HG03108 (cell line): Measurements from ENCODE around the gene SLC8A1.

Experiments
- ATAC-seq: cut with Tn5 transposase; IDR thresholded peaks from one replicate; pipeline ENCODE4 v1.9.1; 2021; ENCODE audit warnings: moderate library complexity; ENCODE audit not compliant: unreplicated experiment

SLC8A1 gene

DNA sequence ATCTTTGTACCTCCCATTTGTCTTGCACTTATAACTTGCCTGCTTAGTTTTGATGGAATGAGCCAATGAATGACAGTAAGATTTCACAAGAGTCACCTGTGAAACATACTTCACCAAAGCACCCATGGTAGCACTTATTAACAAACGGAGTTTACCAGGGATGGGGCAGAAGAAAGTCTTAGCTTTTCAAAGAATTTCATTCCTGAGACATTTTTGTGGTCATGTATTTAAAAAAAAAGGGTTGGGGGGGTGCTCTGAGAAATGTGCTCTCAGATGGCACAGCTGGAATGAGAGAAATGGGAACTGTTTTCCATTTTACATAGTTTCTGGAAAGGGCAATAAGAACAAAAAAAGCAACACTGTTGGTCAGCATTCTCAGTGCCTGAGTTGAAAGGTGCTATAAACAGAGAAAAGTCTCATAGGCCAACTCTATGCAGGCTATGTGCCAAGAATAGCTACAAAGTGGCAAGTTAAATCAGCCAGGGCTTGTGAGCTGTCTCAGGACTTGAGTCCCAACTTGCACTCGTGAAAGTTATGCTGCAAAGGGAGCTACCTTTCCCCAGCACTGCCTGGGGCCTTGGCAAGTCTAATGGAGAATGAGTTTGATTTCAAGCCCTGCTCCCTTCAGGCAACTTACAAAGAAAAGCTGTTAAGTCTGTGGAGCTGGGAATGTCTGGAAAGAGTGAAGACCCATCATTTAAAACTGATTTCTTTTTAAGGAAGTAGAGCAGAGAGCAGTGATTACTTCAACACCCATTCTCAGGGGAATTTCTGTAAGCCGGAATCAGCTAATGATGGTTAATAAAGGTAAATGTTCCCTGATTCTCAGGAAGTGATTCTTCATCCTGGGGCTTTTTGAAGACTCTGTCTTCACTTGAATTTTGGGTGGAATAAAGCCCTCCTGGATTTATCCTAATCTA, 170.6 kb downstream of the SLC8A1 start:
- ATAC-seq = peak; percentile 83

GRCh38 chr2:40279482-40279881, 172.4 kb downstream of the SLC8A1 start:
- ATAC-seq = no peak

GRCh38 chr2:40279001-40279400, 172.9 kb downstream of the SLC8A1 start:
- no peak for ATAC-seq

DNA sequence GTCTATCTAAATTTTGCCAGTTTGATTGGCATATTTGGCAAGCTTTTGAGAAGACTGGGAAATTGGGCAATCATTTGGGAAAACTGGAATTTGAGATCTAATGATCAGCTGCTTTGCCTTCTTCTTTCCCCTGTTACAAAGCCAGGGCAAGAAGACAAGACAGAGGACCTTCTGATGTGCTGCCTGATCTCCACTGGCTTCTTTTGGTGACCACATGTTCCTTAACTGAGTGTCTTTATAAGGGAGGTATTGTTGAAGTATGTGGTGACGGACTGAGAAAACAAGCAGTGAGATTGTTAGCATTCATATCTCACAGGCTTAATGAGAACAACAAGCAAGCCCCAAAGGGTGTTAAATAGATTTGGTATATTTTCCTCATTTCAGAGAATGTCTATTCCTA, 175.8 kb downstream of the SLC8A1 start:
- no peak for ATAC-seq

GRCh38 chr2:40274270-40274669, 177.6 kb downstream of the SLC8A1 start:
- no peak for ATAC-seq

DNA sequence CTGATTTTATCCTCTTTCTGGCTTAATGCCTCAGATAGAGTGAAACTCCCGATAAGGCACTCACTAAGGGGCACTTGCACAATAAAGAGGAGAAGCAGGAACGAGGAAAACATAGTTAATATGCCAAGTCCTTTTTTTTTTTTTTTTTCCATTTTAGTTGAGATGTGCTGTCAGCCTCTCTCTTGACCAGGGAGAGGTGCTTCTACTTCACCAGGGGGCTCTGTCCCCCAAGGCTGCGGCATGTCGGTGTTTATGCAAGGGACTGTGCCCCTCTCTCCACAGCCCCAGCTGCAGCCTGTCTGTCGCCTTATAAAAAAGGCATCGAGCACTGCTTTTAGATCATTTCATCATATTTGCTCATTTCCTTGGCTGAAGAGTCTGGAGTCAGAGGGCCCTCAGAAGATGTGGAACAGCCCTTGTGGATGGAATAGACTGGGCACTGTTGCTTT, 178.1 kb downstream of the SLC8A1 start:
- ATAC-seq = no peak

- ATAC-seq = no peak
Observed at GRCh38 chr2:40271094-40271493, 180.8 kb downstream of the SLC8A1 start.

DNA sequence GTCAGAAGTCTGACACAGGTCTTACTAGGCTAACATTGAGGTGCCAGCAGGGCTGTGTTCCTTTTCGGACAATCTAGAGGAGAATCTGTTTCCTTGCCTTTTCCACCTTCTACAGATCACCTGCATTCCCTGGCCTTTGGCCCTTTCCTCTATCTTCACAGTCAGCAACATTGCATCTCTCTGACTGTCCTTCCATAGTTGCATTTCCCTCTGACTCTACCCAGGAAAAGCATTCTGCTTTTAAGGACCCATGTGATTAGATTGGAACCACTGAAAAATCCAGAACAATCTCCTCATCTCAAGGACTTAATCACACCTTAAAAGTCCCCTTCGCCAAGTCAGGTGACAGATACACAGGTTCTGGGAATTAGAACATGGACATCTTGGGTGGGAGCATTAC, 181.5 kb downstream of the SLC8A1 start:
- no peak for ATAC-seq

DNA sequence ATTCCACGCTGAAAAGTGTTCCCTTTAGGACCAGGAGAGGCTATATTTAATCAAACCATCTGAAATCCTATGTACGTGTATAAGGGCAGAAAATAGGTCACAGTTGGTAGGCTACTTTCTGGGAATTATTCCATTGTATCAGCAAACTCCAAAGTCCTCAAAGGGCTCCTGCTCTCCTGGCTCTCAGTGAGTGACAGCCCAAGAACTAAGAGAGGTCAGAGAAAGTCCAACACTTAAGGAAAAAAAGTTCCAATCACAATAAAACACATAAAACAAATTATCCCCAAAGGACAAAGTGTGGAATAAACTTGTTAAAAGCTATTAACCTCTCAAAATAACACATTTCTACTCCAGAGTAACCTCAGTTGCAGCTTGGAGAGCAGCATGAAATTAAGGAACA, 183.3 kb downstream of the SLC8A1 start:
- no peak for ATAC-seq

DNA sequence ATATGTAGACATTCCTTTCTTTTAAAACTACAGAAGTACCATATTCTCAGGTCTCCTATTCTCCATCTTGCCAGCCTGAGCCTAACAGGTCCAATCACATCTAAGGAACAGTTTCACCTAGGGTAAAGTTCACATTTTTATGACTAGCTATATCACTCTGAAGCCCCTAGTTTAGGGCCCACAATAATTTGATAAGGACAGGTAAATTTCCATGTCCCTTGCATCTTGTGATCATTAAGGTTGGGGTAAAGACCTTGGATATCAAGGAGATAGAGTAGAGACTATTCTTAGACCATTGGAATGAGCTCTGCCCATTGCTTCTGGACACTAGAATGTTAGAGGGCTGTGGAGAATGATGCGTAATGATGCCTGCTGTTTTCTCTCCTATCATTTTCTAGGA, 185.7 kb downstream of the SLC8A1 start:
- no peak for ATAC-seq

DNA sequence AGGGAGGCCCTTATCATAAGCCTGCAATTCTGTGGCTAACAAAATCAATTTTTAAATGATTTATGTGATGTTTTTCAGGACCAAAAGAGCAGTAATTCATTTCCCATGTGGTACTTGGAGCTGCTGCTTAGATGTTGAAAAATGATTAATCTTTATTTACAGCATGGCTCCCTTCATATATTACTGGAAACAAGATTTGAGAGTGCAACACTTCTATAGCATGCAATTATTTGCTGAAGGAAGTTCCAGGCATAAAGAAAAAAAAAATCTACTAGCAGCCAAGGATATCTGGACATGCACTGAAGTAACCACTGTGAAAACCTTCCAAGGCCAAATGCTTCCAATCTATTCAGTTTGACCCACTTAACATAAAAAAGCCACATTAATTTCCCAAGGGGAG, 186.3 kb downstream of the SLC8A1 start:
- no peak for ATAC-seq

GRCh38 chr2:40261042-40261441, 190.8 kb downstream of the SLC8A1 start:
- ATAC-seq = no peak

DNA sequence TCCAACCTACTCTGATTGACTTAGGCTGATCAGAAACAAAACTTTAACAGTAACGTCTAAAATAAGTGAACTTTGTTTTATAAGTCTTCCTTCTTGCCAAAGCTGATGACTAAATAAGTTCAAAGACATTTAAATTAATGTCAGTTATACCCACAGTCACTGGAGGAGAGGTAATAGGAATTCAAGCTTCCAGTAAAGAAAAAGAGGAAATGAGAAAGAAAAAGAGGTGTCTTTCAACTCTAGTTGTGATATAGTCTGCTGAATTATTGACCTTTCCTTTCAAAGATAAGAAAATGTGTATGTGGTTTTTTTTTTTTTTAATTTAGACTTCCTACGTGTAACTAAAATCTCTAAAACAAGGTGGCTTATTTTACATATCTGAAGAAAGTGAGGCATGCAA, 191.5 kb downstream of the SLC8A1 start:
- no peak for ATAC-seq

- no peak for ATAC-seq
Observed at GRCh38 chr2:40259900-40260299, 192.0 kb downstream of the SLC8A1 start.

DNA sequence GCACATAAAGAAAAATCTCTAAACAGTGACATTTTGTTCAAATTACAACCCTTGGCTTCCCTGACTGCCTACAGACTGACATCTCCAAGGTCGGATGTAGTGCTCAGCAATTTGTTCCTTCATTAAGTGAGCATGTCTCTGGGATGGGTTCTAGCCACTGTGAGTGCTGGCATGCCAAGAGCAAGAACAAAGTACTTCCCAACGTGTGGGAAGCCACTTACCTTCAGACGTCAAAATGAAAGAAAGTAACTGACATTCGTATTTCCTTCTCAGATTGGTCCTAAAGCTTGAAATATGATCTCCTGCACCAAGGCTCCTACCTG, 193.8 kb downstream of the SLC8A1 start:
- no peak for ATAC-seq

DNA sequence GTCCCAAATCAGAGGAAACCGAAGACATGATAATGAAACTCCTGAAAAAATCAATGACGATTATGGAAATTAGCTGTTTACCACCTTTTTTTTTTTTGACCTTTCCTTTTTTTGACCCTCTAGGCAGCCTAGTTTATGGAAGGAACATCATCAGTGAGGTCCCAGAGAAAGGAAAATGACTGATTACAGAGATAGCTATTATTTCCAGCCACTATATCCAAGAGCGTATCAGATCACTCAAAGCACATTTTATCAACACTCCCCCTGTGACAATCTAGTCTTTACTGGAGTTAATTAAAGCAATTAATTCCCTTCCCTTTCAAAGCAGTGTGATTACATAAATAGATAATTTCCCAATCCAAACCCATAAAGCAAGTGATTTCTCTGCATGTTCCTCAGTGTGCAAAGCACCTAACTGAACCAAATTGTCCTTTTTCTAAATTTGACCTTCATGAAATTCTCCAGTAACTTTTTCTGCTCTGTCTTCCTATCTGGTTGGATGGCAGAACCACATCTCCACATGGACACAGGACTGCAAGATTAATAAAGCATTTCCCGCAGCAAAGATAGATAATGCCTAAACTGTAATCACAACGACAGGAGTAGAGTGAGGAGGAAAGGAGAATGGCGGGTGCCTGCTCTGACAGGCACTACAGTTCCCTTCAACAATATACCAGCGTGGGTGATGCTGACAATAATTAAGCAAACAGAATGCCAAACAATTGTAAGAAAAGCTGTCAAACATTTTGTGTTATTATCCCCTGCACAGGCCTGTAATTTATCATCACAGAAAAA, 194.4 kb downstream of the SLC8A1 start:
- no peak for ATAC-seq

- no peak for ATAC-seq
Observed at GRCh38 chr2:40256649-40257048, 195.2 kb downstream of the SLC8A1 start.

- ATAC-seq = no peak
Observed at GRCh38 chr2:40256008-40256407, 195.9 kb downstream of the SLC8A1 start.

- ATAC-seq = no peak
Observed at GRCh38 chr2:40255103-40255502, 196.8 kb downstream of the SLC8A1 start.

DNA sequence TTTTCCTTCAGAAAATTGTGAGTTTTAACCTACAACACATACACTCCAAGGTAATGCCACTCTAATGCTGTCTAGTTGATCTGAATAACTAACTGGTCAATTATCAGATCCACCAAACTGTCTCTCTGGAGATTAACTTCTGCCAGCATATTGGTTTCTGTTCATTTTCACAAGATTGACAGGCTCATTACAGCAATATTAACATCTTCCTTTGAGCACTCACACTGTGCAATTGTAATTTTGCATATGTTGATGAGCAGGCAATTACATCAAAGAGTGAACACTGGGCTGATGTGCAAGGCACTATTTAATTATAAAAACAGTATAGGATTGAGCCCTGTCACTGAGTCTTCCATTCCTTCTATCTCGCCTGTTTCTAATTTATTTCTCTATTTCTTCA, 197.3 kb downstream of the SLC8A1 start:
- ATAC-seq = no peak

- ATAC-seq = no peak
Observed at GRCh38 chr2:40251137-40251536, 200.8 kb downstream of the SLC8A1 start.

- ATAC-seq = no peak
Observed at GRCh38 chr2:40249577-40249976, 202.3 kb downstream of the SLC8A1 start.
